Measurements from ENCODE around the gene ABHD12B. TPM values are rescaled to one million over a fixed set of nuclear protein-coding genes. Genes with fewer than 3 reads are reported as not detected.

ABHD12B gene
- total and polyA plus RNA-seq, 2 of the 13 experiments (the other 11 are each of a cell fraction or from before 2014, with no cell fraction given): not detected

GRCh38 chr14:50839048-50839447 lies 32.8 kb upstream of the ABHD12B start (continued):
- TF ChIP-seq ARID3A (IDR thresholded peaks at IDR 0.05; ENCODE audit: low read depth, low read length): peak; percentile 69
- peak; percentile 38; the same call in 1 of the 2 replicates for TF ChIP-seq HNF1B (CRISPR knock-in tag; IDR thresholded peaks at IDR 0.05)
- 0 out of 2 replicates have a peak, but pooled peaks have one; percentile 33 for TF ChIP-seq MEF2D (CRISPR knock-in tag; IDR thresholded peaks at IDR 0.05)
- no peak for TF ChIP-seq SOX6 (IDR thresholded peaks at IDR 0.05)
- TF ChIP-seq SOX6 (CRISPR knock-in tag; IDR thresholded peaks at IDR 0.05): peak; percentile 63
- 0 out of 2 replicates have a peak, but pooled peaks have one; percentile 48 for TF ChIP-seq ATF3 (CRISPR knock-in tag; IDR thresholded peaks at IDR 0.05)
- TF ChIP-seq ATF1 (CRISPR knock-in tag; IDR thresholded peaks at IDR 0.05): no peak
- TF ChIP-seq ZBTB25 (CRISPR knock-in tag; IDR thresholded peaks at IDR 0.05): peak; percentile 42; the same call in 1 of the 2 replicates
- peak in 1 of 2 experiments; percentile 43; a peak in 1 of 4 replicates for TF ChIP-seq REST (IDR thresholded peaks at IDR 0.05; ENCODE audit: borderline replicate concordance in 1 of 2, low read depth in 1 of 2, low read length in 2 of 2)
- TF ChIP-seq ZGPAT (CRISPR knock-in tag; IDR thresholded peaks at IDR 0.05): 0 out of 2 replicates have a peak, but pooled peaks have one; percentile 38
- TF ChIP-seq E2F5 (CRISPR knock-in tag; conservative IDR thresholded peaks at IDR 0.05): no peak
- TF ChIP-seq RXRA (CRISPR knock-in tag; IDR thresholded peaks at IDR 0.05): peak; percentile 59; the same call in 1 of the 2 replicates
- no peak for TF ChIP-seq MBNL3 (CRISPR knock-in tag; conservative IDR thresholded peaks at IDR 0.05)
- TF ChIP-seq BHLHE40 (IDR thresholded peaks at IDR 0.05; ENCODE audit: low read length): 0 out of 2 replicates have a peak, but pooled peaks have one; percentile 9
